GM18499 (cell line): ENCODE measurements around the gene ASXL3.

Experiments
- ATAC-seq: cut with Tn5 transposase; IDR thresholded peaks from one replicate; pipeline ENCODE4 v1.9.1; 2021; ENCODE audit warnings: moderate number of reproducible peaks; ENCODE audit not compliant: insufficient read depth, unreplicated experiment

ASXL3 gene

GRCh38 chr18:33710269-33710668 lies 132.2 kb downstream of the ASXL3 start:
- ATAC-seq, result no peak

- no peak for ATAC-seq
Observed at GRCh38 chr18:33711514-33711913, 133.5 kb downstream of the ASXL3 start.

DNA sequence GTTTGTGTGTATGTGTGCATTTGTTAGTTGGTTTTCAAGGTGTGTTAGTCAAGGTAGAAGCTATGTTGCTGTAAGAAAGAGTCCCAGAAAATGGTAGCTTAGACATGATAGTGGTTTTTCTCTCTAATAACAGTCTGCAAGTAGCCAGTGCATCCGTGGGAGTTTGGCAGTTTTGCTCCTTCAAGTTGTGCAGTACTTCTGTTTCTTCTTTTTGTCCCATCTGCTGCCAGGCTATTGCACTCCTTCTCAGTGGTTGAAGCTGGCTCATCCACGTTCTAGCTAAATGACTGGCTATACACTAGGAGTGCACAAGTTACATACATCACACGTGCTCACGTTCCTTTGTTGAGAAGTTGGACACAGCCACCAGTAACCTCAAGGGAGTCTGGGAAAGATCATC lies 134.7 kb downstream of the ASXL3 start:
- ATAC-seq, result no peak

- ATAC-seq, result no peak
Observed at GRCh38 chr18:33716061-33716683, 138.2 kb downstream of the ASXL3 start.

- ATAC-seq, result no peak
Observed at GRCh38 chr18:33717339-33717738, 139.3 kb downstream of the ASXL3 start.

DNA sequence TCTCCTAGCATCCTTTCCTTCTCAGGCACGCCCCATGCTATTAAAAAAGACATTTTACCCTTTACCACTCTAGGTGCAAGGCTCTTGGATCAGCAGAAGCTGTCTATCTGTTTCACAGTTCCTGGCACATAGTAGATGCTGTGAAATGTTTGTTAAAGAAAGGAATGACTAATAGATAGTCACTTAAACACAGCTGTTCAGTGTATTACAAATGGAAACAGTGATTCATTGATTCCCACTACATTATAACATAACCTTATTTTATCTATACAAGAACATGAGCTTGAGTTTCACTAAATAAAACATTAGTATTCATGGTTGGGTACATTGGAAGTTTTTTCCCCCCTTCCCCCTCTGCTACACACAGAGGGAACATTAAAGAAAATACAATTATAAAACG lies 142.1 kb downstream of the ASXL3 start:
- ATAC-seq, result no peak

DNA sequence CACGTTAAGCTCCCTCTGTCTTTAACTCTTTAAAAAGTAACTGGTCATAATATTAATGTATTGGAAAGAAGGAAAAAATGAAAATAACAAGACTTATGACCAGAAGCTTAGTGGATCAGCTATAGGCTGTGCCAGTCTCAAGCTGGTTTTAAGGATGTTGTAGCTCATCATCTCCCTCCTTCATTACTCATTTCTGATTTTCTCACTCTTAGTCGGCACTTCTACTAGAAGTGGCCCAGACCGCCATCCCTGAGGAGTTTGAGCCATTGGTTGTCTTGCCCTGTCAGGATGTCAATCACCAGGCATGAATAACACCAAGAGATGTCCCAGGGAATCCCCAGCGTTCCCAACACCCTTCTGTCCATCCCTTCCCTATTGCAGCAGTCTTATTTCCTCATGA lies 151.5 kb downstream of the ASXL3 start:
- ATAC-seq, result no peak

GRCh38 chr18:33733376-33733775 lies 155.4 kb downstream of the ASXL3 start:
- ATAC-seq, result no peak

- ATAC-seq, result no peak
Observed at GRCh38 chr18:33735428-33735827, 157.4 kb downstream of the ASXL3 start.

DNA sequence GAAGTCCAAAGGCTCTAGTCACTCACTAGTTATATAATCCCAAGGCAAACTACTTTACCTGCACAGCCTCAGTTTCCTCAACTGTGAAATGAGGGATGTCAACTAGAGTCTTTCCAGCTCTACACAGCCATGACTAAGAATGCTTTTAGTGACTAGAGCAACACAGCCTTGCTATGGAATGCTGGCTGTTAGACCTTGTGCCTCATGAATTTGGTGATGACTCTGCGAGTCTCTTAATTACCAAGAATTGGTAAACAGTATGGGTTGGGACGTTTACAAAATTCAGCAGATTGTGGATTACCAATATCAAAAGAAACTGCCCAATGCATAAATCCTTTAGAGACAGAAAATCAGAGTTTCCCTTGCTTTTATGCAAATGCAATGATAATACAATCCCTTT lies 163.7 kb downstream of the ASXL3 start:
- ATAC-seq, result no peak

DNA sequence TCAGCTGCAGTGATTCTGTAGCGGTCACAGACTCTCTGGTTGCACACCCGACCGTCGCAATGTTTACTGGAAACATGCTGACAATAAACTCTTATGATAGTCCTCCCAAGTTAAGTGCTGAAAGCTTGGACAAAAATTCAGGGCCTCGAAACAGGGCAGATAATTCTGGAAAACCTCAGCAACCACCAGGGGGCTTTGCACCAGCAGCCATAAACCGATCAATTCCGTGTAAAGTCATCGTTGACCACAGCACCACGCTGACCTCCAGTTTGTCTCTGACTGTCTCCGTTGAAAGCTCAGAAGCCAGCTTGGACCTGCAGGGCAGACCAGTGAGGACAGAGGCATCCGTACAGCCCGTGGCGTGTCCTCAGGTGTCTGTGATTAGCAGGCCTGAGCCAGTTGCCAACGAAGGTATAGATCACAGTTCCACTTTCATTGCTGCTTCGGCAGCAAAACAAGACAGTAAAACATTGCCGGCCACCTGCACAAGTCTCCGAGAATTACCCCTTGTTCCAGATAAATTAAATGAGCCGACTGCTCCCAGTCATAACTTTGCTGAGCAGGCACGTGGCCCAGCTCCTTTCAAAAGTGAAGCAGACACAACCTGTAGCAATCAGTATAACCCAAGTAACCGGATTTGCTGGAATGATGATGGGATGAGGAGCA lies 166.1 kb downstream of the ASXL3 start:
- ATAC-seq, result no peak

DNA sequence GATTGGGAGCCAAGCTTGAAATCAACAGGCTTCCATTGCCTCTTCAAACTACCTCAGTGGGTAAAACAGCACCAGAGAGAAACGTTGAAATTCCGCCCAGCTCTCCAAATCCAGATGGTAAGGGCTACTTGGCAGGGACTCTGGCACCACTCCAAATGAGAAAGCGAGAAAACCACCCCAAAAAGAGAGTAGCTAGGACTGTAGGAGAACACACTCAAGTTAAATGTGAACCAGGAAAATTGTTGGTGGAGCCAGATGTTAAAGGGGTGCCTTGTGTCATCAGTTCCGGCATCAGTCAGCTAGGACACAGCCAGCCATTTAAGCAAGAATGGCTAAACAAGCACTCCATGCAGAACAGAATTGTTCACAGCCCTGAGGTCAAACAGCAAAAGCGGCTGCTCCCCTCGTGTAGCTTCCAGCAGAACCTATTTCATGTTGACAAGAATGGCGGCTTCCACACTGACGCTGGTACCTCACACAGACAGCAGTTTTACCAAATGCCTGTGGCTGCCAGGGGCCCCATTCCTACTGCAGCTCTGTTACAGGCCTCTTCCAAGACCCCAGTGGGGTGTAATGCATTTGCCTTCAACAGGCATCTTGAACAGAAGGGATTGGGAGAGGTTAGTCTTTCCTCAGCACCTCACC lies 167.3 kb downstream of the ASXL3 start:
- no peak for ATAC-seq

- no peak for ATAC-seq
Observed at GRCh38 chr18:33745871-33746545, 168.0 kb downstream of the ASXL3 start.

GRCh38 chr18:33749834-33750233 lies 171.8 kb downstream of the ASXL3 start:
- no peak for ATAC-seq

DNA sequence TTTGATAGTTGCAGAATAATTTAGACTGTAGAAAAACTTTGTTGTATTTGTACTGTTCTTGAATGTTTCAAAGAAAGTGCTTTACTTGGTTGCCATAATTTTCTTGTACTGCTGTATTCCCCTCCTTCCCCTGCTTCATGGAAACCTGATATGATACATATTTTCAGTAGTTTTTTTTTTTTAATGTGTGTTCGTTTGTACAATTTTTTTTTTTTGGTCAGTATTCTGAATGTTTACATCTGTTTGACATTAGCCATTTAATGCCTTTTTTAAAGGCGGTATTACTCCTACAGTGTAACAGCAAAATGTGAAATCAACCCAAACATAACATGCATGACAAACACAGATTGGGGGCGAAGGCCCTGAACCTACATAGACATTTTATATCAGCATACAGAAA lies 172.3 kb downstream of the ASXL3 start:
- no peak for ATAC-seq

GRCh38 chr18:33751613-33752221 lies 173.7 kb downstream of the ASXL3 start:
- no peak for ATAC-seq

- no peak for ATAC-seq
Observed at GRCh38 chr18:33755391-33755790, 177.4 kb downstream of the ASXL3 start.

GRCh38 chr18:33755931-33756560 lies 178.0 kb downstream of the ASXL3 start:
- no peak for ATAC-seq

DNA sequence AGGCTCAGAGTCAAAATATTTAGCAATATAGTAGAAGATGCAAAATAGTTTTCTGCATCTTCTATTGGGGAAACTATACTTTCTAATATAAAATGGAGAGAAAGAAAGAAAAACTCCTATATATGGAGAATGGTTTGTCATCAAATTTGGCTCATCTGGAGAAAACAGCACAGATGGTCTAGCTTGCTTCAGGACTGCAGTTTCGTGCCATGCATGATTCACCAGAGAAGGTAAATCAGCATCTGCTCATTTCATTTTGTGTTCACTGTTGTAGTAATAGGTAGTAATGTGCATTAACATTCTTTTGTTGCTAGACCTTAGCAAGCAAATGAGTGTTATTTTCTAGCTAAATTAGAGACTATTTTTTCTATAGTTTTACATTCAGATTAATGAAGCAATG lies 179.0 kb downstream of the ASXL3 start:
- no peak for ATAC-seq

GRCh38 chr18:33761363-33761762 lies 183.3 kb downstream of the ASXL3 start:
- ATAC-seq, result no peak
